ENCODE data around the gene TBC1D32.

Gene TBC1D32

GRCh38 chr6:121090492-121090891 lies 243.8 kb downstream of the TBC1D32 start:
- no peak overlapping the region for H3K4me3 ChIP-seq (ENCODE audit: low read depth, low read length)
- no peaks in the 10 kb centered on the region for H3K9me3 ChIP-seq (ENCODE audit: control insufficient read depth, insufficient read depth, low read depth, low read length)
- TF ChIP-seq ZNF114 (tag by site-specific recombination; IDR thresholded peaks at IDR 0.05) (no peak), ZNF518A (tag by site-specific recombination; conservative IDR thresholded peaks at IDR 0.05; ENCODE audit: low read depth) (no peak), ZNF596 (tag by site-specific recombination; IDR thresholded peaks at IDR 0.05) (no peak), ZBTB49 (tag by site-specific recombination; IDR thresholded peaks at IDR 0.05; ENCODE audit: low read depth) (no peak), ZNF37A (tag by site-specific recombination; IDR thresholded peaks at IDR 0.05) (no peak), ZSCAN5A (tag by site-specific recombination; IDR thresholded peaks at IDR 0.05) (no peak), ZBTB1 (tag by site-specific recombination; IDR thresholded peaks at IDR 0.05) (no peak), ZNF10 (tag by site-specific recombination; IDR thresholded peaks at IDR 0.05) (no peak), ZNF426 (tag by site-specific recombination; IDR thresholded peaks at IDR 0.05) (no peak), ZNF169 (tag by site-specific recombination; IDR thresholded peaks at IDR 0.05) (no peak), ZNF660 (tag by site-specific recombination; IDR thresholded peaks at IDR 0.05) (no peak)
- H3K36me3 ChIP-seq (ENCODE audit: control insufficient read depth in 2 of 2, insufficient read depth in 1 of 2, low read length in 2 of 2) = no peaks in the 10 kb centered on the region
- ChIA-PET CTCF (no interaction called here), POLR2A (no interaction called here)
- no peak overlapping the region for H3K27ac ChIP-seq (ENCODE audit: extremely low read depth, low read depth, low read length)
- no peaks in the 10 kb centered on the region for H3K4me1 ChIP-seq (ENCODE audit: control insufficient read depth, insufficient read depth, low read length)

GRCh38 chr6:121086876-121087275 lies 247.4 kb downstream of the TBC1D32 start:
- Histone ChIP-seq H3K27ac (ENCODE audit: extremely low read depth, low read depth, low read length) (no peak overlapping the region), H3K9me3 (ENCODE audit: control insufficient read depth, insufficient read depth, low read depth, low read length) (no peaks in the 10 kb centered on the region), H3K4me1 (ENCODE audit: control insufficient read depth, insufficient read depth, low read length) (no peaks in the 10 kb centered on the region), H3K4me3 (ENCODE audit: low read depth, low read length) (no peak overlapping the region), H3K36me3 (ENCODE audit: control insufficient read depth in 2 of 2, insufficient read depth in 1 of 2, low read length in 2 of 2) (no peaks in the 10 kb centered on the region)
- ChIA-PET CTCF (no interaction called here), POLR2A (no interaction called here)
- no peak for TF ChIP-seq ZNF391 (tag by site-specific recombination; IDR thresholded peaks at IDR 0.05; ENCODE audit: borderline replicate concordance, low read depth)
- no peak for TF ChIP-seq ZNF148 (tag by site-specific recombination; IDR thresholded peaks at IDR 0.05; ENCODE audit: borderline replicate concordance)
- no peak for TF ChIP-seq ZSCAN23 (tag by site-specific recombination; IDR thresholded peaks at IDR 0.05)
- TF ChIP-seq GLIS2 (tag by site-specific recombination; IDR thresholded peaks at IDR 0.05) = no peak
- TF ChIP-seq ZNF629 (tag by site-specific recombination; IDR thresholded peaks at IDR 0.05) = no peak
